HEK293 (cell line): ENCODE data around the gene NPC2.

Experiments
- TSHZ1 ChIP-seq: fragments of 450-650 bp; formaldehyde crosslinking; IDR thresholded peaks from 2 replicates; pipeline ENCODE4 v1.5.1; 2016; ENCODE audit warnings: missing biosample characterization, missing genetic modification characterization, borderline replicate concordance
- ZNF791 ChIP-seq: fragments of 450-650 bp; formaldehyde crosslinking; IDR thresholded peaks from 2 replicates; pipeline ENCODE4 v1.5.1; 2016; ENCODE audit warnings: missing biosample characterization, missing genetic modification characterization

- no peak for TF ChIP-seq ZNF791 (tag by site-specific recombination)
- TF ChIP-seq TSHZ1 (tag by site-specific recombination): no peak
Measured at GRCh38 chr14:74478996-74479635, 14.0 kb downstream of the NPC2 start.
